A549 (cell line): ENCODE data around the gene CSN3. TPM values are rescaled to one million over a fixed set of nuclear protein-coding genes. Genes with fewer than 3 reads are reported as not detected.

Source experiments
- ATAC-seq, 2 experiments: fragments of 200-7000 bp in 1 of 2; fragments of >200 bp in 1 of 2; cut with Nextera tagmentation in 1 of 2; cut with Tn5 transposase in 1 of 2; 3 replicates each; pipeline versions ENCODE4 v1.8.0 to v1.9.1; 2018 to 2020; ENCODE audit warnings: mild to moderate bottlenecking in 1 of 2, moderate library complexity in 1 of 2
- CTCF ChIA-PET: fragments of 300-600 bp; sonication (Branson Sonifier 250); formaldehyde crosslinking; extraction: SDS; loops from one replicate; lab custom pipeline; 2021; ENCODE audit warnings: antibody characterized with exemption, inconsistent platforms; lab: Yijun Ruan, JAX
- POLR2A ChIA-PET: fragments of 350-600 bp; formaldehyde crosslinking; extraction: SDS; loops from one replicate; lab custom pipeline; 2021; ENCODE audit warnings: antibody characterized with exemption, inconsistent platforms; lab: Yijun Ruan, JAX
- DNase-seq, 2 experiments: peaks; one replicate each; pipeline versions ENCODE4 v3.0.0 to v3.0.0-alpha.2; 2011 to 2016; ENCODE audit warnings: low read depth in 1 of 2, low spot score in 1 of 2
- FAIRE-seq: peaks from 2 replicates; lab custom pipeline; 2011; peaks lifted over from hg19 to GRCh38; lab: Jason Lieb, UNC
- H3K27ac ChIP-seq, 2 experiments: fragments of >200 bp; sonication (Bioruptor Twin); formaldehyde crosslinking; 3 replicates each; pipeline ENCODE4 v1.5.1; 2016 to 2017
- H3K4me1 ChIP-seq: fragments of >200 bp; sonication (Bioruptor Twin); formaldehyde crosslinking; 3 replicates; pipeline ENCODE4 v1.6.1; 2016
- H3K4me2 ChIP-seq: fragments of >200 bp; sonication (Bioruptor Twin); formaldehyde crosslinking; 3 replicates; pipeline ENCODE4 v1.6.1; 2016
- H3K4me3 ChIP-seq: fragments of >200 bp; sonication (Bioruptor Twin); formaldehyde crosslinking; 3 replicates; pipeline ENCODE4 v1.5.1; 2016
- H3K9me3 ChIP-seq: fragments of >200 bp; sonication (Bioruptor Twin); formaldehyde crosslinking; 3 replicates; pipeline ENCODE4 v1.6.1; 2016
- CBX2 ChIP-seq: fragments of 200-600 bp; sonication (generic); IDR thresholded peaks from 2 replicates; pipeline ENCODE4 v1.6.1; 2016; ENCODE audit warnings: low read depth, mild to moderate bottlenecking, borderline replicate concordance
- CBX8 ChIP-seq: fragments of 200-600 bp; sonication (generic); IDR thresholded peaks from 2 replicates; pipeline ENCODE4 v1.6.1; 2016
- CEBPB ChIP-seq, 2 experiments: fragments of >200 bp in 1 of 2; sonication (Bioruptor Twin) in 1 of 2; formaldehyde crosslinking in 1 of 2; IDR thresholded peaks; 2 replicates each; pipeline ENCODE4 v1.6.1; 2012 to 2016
- CHD2 ChIP-seq: fragments of 150-350 bp; IDR thresholded peaks from 2 replicates; pipeline ENCODE4 v1.6.1; 2014; ENCODE audit warnings: low read length; ENCODE audit not compliant: partially characterized antibody
- EHF ChIP-seq: fragments of 250-450 bp; sonication (Bioruptor Pico); IDR thresholded peaks from 2 replicates; pipeline ENCODE4 v1.5.0; 2020; ENCODE audit warnings: mild to moderate bottlenecking
- EP300 ChIP-seq, 2 experiments: fragments of >200 bp; sonication (Bioruptor Twin); formaldehyde crosslinking; IDR thresholded peaks; 2 replicates in 1 of 2; 3 replicates in 1 of 2; pipeline ENCODE4 v1.6.1; 2016 to 2017
- ESRRA ChIP-seq: fragments of 150-350 bp; IDR thresholded peaks from 2 replicates; pipeline ENCODE4 v1.6.1; 2014; ENCODE audit warnings: mild to moderate bottlenecking, low read length, borderline replicate concordance
- FOSB ChIP-seq: fragments of 250-450 bp; sonication (Bioruptor Pico); IDR thresholded peaks from 2 replicates; pipeline ENCODE4 v1.5.0; 2020; ENCODE audit warnings: mild to moderate bottlenecking, moderate library complexity
- GATA3 ChIP-seq: IDR thresholded peaks from 2 replicates; pipeline ENCODE4 v1.6.1; 2012; ENCODE audit warnings: borderline replicate concordance
- HEYL ChIP-seq: fragments of 250-450 bp; sonication (Bioruptor Pico); IDR thresholded peaks from 2 replicates; pipeline ENCODE4 v1.8.0; 2021; ENCODE audit warnings: mild to moderate bottlenecking, moderate library complexity
- HOXB13 ChIP-seq: fragments of 250-450 bp; sonication (Bioruptor Pico); IDR thresholded peaks from 2 replicates; pipeline ENCODE4 v1.5.0; 2020; ENCODE audit warnings: low read depth, mild to moderate bottlenecking, moderate library complexity
- HOXB5 ChIP-seq: fragments of 250-450 bp; sonication (Bioruptor Pico); IDR thresholded peaks from 2 replicates; pipeline ENCODE4 v1.5.0; 2020; ENCODE audit warnings: mild to moderate bottlenecking, moderate library complexity
- JUN ChIP-seq, 2 experiments: fragments of >200 bp; sonication (Bioruptor Twin); formaldehyde crosslinking; IDR thresholded peaks; 2 replicates in 1 of 2; 3 replicates in 1 of 2; pipeline ENCODE4 v1.6.1; 2016 to 2017
- JUNB ChIP-seq: fragments of >200 bp; sonication (Bioruptor Twin); formaldehyde crosslinking; IDR thresholded peaks from 2 replicates; pipeline ENCODE4 v1.6.1; 2016
- KDM1A ChIP-seq: fragments of 200-600 bp; sonication (generic); IDR thresholded peaks from 2 replicates; pipeline ENCODE4 v1.6.1; 2016; ENCODE audit warnings: low read depth, mild to moderate bottlenecking
- KDM5A ChIP-seq: fragments of 200-600 bp; sonication (generic); IDR thresholded peaks from 2 replicates; pipeline ENCODE4 v1.6.1; 2016; ENCODE audit warnings: antibody characterized with exemption, mild to moderate bottlenecking
- MAFK ChIP-seq: fragments of 450-650 bp; IDR thresholded peaks from 2 replicates; pipeline ENCODE4 v1.6.1; 2014; ENCODE audit not compliant: partially characterized antibody
- MYC ChIP-seq: IDR thresholded peaks from 2 replicates; pipeline ENCODE4 v1.6.1; 2012; ENCODE audit warnings: mild to moderate bottlenecking, inconsistent platforms, low read length, improper control_type of control experiment, borderline replicate concordance
- RFX5 ChIP-seq: fragments of 450-650 bp; IDR thresholded peaks from 2 replicates; pipeline ENCODE4 v1.7.1; 2014; ENCODE audit warnings: antibody characterized with exemption, mild to moderate bottlenecking, moderate library complexity
- RNF2 ChIP-seq: fragments of 200-600 bp; sonication (generic); IDR thresholded peaks from 2 replicates; pipeline ENCODE4 v1.6.1; 2016; ENCODE audit warnings: low read depth, mild to moderate bottlenecking, antibody characterized with exemption, moderate library complexity, borderline replicate concordance
- SMC3 ChIP-seq: fragments of >200 bp; sonication (Bioruptor Twin); formaldehyde crosslinking; IDR thresholded peaks from 3 replicates; pipeline ENCODE4 v1.6.1; 2018; ENCODE audit warnings: inconsistent platforms
- SREBF2 ChIP-seq: fragments of 450-650 bp; IDR thresholded peaks from 2 replicates; pipeline ENCODE4 v1.6.1; 2014; ENCODE audit warnings: mild to moderate bottlenecking, moderate library complexity
- TFCP2L1 ChIP-seq: fragments of 250-450 bp; sonication (Bioruptor Pico); IDR thresholded peaks from 2 replicates; pipeline ENCODE4 v1.5.0; 2021; ENCODE audit warnings: mild to moderate bottlenecking
- TP53 ChIP-seq: fragments of 250-450 bp; sonication (Bioruptor Pico); IDR thresholded peaks from 2 replicates; pipeline ENCODE4 v1.5.0; 2021; ENCODE audit warnings: mild to moderate bottlenecking, moderate library complexity
- ZC3H11A ChIP-seq: fragments of 450-650 bp; IDR thresholded peaks from 2 replicates; pipeline ENCODE4 v1.6.1; 2014; ENCODE audit warnings: antibody characterized with exemption, mild to moderate bottlenecking
- ZFP36 ChIP-seq: fragments of 450-650 bp; IDR thresholded peaks from 2 replicates; pipeline ENCODE4 v1.6.1; 2014; ENCODE audit warnings: borderline replicate concordance; ENCODE audit not compliant: partially characterized antibody
- ZNF302 ChIP-seq: fragments of 250-450 bp; sonication (Bioruptor Pico); IDR thresholded peaks from 2 replicates; pipeline ENCODE4 v1.9.0; 2021; ENCODE audit warnings: inconsistent platforms, mild to moderate bottlenecking, moderate library complexity
- WGBS: methylation state at CpG from one replicate; pipeline ENCODE4 v1.1.6; 2017; ENCODE audit errors: missing lambda C conversion rate; 5-methylcytosine and 5-hydroxymethylcytosine counted together
- polyA plus RNA-seq, 4 experiments: library from polyadenylated mRNA; depleted of rRNA in 3 of 4; stranded (reverse); fragments of >200 nt; fragmentation: RNase III in 1 of 4; extraction: RNeasy Plus Mini Kit Qiagen cat#74134 plus additional on column Dnase treatment in 1 of 4; gene quantifications; 2 replicates in 3 of 4; 3 replicates in 1 of 4; pipeline ENCODE4 v1.2.3, GENCODE V29; 2011 to 2017
- TF ChIP-seq, protein P1 (sequence below): fragments of >200 bp; sonication (Bioruptor Twin); formaldehyde crosslinking; IDR thresholded peaks from 3 replicates; pipeline ENCODE4 v1.6.1; 2016
- TF ChIP-seq, protein P2 (sequence below): IDR thresholded peaks from 2 replicates; pipeline ENCODE4 v1.6.1; 2012; ENCODE audit warnings: low read depth, borderline replicate concordance
- TF ChIP-seq, protein P3 (sequence below): fragments of >200 bp; sonication (Bioruptor Twin); formaldehyde crosslinking; IDR thresholded peaks from 3 replicates; pipeline ENCODE4 v1.5.1; 2016
- TF ChIP-seq, protein P4 (sequence below): IDR thresholded peaks from 2 replicates; pipeline ENCODE4 v1.6.1; 2012
- TF ChIP-seq, protein P5 (sequence below): fragments of 250-450 bp; sonication (Bioruptor Pico); IDR thresholded peaks from 2 replicates; pipeline ENCODE4 v1.5.0; 2020; ENCODE audit warnings: low read depth, mild to moderate bottlenecking, moderate library complexity

CSN3 gene
- polyA plus RNA-seq, 2 of the 4 experiments (the other 2 are of a cell fraction) = not detected

DNA sequence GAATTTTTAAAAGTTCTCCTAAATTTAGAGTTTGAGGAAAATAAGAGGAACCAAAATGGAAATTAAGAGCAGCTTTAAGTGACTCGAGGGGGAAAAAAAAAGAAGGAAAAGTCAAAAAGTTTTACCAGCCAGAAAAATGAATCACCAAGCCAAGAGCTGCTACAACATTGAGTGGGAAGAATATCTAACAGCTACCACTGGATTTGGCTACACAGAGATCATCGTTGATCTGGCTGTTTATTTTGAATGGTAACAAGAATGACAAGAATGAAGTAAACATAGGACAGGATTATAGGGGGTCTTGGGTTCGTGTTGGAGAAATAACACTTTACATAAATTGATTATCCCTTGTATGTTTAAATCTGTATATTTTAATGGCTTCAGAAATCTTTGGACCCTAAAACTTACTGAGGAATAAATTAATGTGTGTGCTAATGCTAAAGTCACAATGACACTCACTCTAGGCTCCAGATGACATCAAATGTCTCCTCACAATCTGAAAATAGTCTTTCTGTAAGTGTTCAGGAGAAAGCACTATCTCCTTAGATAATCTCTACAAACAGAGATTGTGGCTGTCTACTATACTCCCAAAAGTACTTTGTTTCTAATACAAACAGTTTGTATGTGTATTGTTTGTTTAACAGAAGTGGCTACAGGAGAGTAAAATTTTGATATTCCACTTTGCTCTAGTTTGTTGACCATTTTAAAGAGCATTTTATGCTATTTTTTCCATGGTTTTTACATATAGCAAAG is 3.1 kb upstream of the CSN3 start:
- Histone ChIP-seq H3K27ac (no peak overlapping the region), H3K4me1 (no peaks in the 10 kb centered on the region)
- FAIRE-seq = no peak
- CTCF ChIA-PET = no interaction called here
- TF ChIP-seq KDM5A = no peak
- no peak for TF ChIP-seq ZFP36
- no peak for TF ChIP-seq FOSB (CRISPR knock-in tag)
- no peak for TF ChIP-seq JUN (IDR thresholded peaks at IDR 0.05)
- TF ChIP-seq MYC = no peak
- no peak for TF ChIP-seq RFX5
- no peak for TF ChIP-seq ESRRA
- no peak for TF ChIP-seq HOXB5
- no peak for TF ChIP-seq KDM1A
- TF ChIP-seq, protein P1, sequence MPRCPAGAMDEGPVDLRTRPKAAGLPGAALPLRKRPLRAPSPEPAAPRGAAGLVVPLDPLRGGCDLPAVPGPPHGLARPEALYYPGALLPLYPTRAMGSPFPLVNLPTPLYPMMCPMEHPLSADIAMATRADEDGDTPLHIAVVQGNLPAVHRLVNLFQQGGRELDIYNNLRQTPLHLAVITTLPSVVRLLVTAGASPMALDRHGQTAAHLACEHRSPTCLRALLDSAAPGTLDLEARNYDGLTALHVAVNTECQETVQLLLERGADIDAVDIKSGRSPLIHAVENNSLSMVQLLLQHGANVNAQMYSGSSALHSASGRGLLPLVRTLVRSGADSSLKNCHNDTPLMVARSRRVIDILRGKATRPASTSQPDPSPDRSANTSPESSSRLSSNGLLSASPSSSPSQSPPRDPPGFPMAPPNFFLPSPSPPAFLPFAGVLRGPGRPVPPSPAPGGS = no peak
- no peak for TF ChIP-seq TFCP2L1 (CRISPR knock-in tag)
- TF ChIP-seq, protein P2, sequence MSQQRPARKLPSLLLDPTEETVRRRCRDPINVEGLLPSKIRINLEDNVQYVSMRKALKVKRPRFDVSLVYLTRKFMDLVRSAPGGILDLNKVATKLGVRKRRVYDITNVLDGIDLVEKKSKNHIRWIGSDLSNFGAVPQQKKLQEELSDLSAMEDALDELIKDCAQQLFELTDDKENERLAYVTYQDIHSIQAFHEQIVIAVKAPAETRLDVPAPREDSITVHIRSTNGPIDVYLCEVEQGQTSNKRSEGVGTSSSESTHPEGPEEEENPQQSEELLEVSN = no peak
- TF ChIP-seq, protein P3, sequence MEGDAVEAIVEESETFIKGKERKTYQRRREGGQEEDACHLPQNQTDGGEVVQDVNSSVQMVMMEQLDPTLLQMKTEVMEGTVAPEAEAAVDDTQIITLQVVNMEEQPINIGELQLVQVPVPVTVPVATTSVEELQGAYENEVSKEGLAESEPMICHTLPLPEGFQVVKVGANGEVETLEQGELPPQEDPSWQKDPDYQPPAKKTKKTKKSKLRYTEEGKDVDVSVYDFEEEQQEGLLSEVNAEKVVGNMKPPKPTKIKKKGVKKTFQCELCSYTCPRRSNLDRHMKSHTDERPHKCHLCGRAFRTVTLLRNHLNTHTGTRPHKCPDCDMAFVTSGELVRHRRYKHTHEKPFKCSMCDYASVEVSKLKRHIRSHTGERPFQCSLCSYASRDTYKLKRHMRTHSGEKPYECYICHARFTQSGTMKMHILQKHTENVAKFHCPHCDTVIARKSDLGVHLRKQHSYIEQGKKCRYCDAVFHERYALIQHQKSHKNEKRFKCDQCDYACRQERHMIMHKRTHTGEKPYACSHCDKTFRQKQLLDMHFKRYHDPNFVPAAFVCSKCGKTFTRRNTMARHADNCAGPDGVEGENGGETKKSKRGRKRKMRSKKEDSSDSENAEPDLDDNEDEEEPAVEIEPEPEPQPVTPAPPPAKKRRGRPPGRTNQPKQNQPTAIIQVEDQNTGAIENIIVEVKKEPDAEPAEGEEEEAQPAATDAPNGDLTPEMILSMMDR = no peak
- no peak for TF ChIP-seq ZC3H11A
- TF ChIP-seq RNF2 = no peak
- TF ChIP-seq EHF (CRISPR knock-in tag) = no peak
- no peak for TF ChIP-seq MAFK
- no peak for TF ChIP-seq SREBF2
- no peak for TF ChIP-seq TP53 (CRISPR knock-in tag)
- no peak for TF ChIP-seq CEBPB (IDR thresholded peaks at IDR 0.05)
- TF ChIP-seq, all 56 proteins: peak for 0
- H3K4me3 ChIP-seq = no peak overlapping the region
- 6% methylated on average over 3 of the region's 3 CpGs for WGBS
- H3K9me3 ChIP-seq = no peaks in the 10 kb centered on the region
- H3K4me2 ChIP-seq = no peak overlapping the region
- no peak for DNase-seq
- ATAC-seq = no peak
- POLR2A ChIA-PET = no interaction called here

DNA sequence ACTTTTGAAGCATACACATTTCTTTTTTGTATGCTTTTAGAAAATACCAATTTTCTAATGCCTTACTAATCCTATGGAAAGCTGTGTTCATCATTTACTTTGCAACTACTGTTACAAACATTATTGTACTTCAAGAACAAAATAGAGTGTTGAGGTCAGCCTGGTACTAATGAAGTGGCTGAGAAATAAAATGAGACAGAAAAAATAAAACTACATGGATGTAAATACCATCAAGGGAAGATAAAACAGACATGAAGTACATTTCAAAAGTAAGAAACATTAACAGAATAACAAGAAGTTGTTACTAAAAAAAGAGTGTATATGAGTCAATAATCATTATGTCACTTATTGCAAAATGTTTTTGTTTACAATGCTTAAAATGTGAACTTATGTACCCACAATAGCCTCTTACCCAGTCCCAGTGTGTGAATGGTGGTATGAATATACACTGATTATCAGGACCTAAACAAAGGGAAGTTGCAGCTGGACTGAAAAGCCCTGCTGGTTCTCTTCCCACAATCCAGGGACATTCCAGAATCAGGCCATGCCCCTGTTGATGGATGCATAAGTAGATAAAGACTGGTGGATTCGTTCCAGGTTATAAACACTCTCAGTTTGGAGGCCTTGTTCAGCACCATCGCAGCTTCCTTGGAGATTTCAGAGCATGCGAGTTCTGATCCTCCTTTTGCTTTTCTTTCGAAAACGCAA is 2.4 kb upstream of the CSN3 start:
- CTCF ChIA-PET = no interaction called here

More for the DNA sequence above, 2.4 kb upstream of the CSN3 start:
- DNase-seq (no peak), ATAC-seq (no peak), FAIRE-seq (no peak)
- POLR2A ChIA-PET = no interaction called here
- TF ChIP-seq SMC3 = no peak
- no peak for TF ChIP-seq KDM5A
- TF ChIP-seq CHD2 = no peak
- TF ChIP-seq, protein P4, sequence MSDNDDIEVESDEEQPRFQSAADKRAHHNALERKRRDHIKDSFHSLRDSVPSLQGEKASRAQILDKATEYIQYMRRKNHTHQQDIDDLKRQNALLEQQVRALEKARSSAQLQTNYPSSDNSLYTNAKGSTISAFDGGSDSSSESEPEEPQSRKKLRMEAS = no peak
- TF ChIP-seq GATA3 = no peak
- no peak for TF ChIP-seq HOXB13 (CRISPR knock-in tag)
- no peak for TF ChIP-seq CBX8
- TF ChIP-seq CBX2 = no peak
- no peak for TF ChIP-seq EHF (CRISPR knock-in tag)
- no peak for TF ChIP-seq ZNF302
- no peak for TF ChIP-seq CEBPB (IDR thresholded peaks at IDR 0.05)
- TF ChIP-seq JUNB = no peak
- no peak for TF ChIP-seq FOSB (CRISPR knock-in tag)
- no peak for TF ChIP-seq ZC3H11A
- TF ChIP-seq, protein P5, sequence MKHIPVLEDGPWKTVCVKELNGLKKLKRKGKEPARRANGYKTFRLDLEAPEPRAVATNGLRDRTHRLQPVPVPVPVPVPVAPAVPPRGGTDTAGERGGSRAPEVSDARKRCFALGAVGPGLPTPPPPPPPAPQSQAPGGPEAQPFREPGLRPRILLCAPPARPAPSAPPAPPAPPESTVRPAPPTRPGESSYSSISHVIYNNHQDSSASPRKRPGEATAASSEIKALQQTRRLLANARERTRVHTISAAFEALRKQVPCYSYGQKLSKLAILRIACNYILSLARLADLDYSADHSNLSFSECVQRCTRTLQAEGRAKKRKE = no peak
- no peak for TF ChIP-seq EP300 (IDR thresholded peaks at IDR 0.05)
- TF ChIP-seq HEYL (CRISPR knock-in tag) = no peak
- TF ChIP-seq KDM1A = no peak
- Histone ChIP-seq H3K4me1 (no peaks in the 10 kb centered on the region), H3K4me2 (no peak overlapping the region), H3K9me3 (no peaks in the 10 kb centered on the region), H3K4me3 (no peak overlapping the region), H3K27ac (no peak overlapping the region)
- WGBS = 71% methylated on average over 5 of the region's 5 CpGs
